ENCODE measurements around the gene CGN.
A peak's percentile ranks its signal among the peaks of the same experiment; 100 is the strongest.

Gene CGN

DNA sequence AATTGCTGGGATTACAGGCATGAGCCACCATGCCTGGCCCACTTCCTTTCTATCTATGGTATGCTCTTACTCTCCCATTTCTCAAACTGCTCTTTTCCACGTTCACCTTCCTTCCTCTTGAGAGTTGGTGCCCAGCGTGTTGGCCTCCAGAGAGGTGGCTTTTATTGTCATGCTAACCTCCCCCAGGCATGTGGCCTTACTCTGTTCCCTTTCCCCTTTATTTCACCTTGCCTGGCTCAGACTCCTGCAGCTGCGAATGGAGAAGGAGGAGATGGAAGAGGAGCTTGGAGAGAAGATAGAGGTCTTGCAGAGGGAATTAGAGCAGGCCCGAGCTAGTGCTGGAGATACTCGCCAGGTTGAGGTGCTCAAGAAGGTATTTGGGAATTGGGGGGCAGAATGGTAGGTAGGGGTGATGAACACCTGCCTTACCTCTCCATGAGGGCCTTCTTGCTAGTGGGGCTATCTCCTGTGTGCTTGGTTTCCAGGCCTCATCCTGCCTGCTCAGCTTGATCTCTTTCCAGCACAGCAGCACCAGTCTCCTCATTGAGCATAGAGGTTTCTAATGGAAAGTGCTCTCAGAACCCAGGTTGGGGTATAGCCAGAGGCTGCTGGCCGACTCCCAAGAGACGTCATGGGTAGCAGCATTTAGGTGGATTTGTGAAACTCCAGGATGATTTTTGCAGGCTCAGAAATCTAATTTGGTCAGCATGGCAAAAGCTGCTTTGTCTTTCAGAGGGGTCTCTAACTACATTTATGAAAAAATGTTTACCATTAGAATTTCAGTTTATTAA lies 15.7 kb downstream of the CGN start:
- DNase-seq, result no peak

DNA sequence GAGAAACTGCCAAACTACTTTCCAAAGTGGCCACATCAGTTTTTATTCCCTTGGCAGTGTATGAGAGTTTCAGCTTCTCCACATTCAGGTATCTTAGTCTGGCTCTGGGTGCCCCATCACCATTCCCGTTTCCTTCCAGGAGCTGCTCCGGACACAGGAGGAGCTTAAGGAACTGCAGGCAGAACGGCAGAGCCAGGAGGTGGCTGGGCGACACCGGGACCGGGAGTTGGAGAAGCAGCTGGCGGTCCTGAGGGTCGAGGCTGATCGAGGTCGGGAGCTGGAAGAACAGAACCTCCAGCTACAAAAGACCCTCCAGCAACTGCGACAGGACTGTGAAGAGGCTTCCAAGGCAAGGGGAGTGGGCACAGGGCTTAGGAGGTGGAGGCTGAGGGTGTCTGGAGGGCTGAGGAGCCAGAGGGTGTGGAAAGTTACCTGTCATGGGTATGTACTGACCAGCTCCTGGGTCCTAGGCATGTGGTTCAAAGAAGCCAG lies 18.1 kb downstream of the CGN start:
- DNase-seq, result no peak

DNA sequence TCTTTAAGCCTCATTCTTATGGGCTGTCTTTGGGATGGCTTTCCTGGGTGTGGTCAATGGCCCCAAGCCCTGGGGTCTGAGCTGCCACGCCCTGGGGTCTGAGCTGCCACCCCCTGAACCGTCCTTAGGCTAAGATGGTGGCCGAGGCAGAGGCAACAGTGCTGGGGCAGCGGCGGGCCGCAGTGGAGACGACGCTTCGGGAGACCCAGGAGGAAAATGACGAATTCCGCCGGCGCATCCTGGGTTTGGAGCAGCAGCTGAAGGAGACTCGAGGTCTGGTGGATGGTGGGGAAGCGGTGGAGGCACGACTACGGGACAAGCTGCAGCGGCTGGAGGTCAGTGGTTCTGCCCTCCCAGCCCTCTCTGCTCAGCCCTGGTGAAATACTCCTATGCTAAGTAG lies 18.6 kb downstream of the CGN start:
- no peak for DNase-seq

DNA sequence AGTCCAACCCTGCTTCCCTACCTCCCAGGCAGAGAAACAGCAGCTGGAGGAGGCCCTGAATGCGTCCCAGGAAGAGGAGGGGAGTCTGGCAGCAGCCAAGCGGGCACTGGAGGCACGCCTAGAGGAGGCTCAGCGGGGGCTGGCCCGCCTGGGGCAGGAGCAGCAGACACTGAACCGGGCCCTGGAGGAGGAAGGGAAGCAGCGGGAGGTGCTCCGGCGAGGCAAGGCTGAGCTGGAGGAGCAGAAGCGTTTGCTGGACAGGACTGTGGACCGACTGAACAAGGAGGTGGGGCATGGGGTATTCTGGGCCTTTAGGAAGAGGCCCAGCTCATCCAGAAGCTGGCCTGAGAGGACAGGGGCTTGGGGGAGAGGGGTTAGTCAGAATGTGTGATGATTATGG lies 19.3 kb downstream of the CGN start:
- DNase-seq, result no peak

DNA sequence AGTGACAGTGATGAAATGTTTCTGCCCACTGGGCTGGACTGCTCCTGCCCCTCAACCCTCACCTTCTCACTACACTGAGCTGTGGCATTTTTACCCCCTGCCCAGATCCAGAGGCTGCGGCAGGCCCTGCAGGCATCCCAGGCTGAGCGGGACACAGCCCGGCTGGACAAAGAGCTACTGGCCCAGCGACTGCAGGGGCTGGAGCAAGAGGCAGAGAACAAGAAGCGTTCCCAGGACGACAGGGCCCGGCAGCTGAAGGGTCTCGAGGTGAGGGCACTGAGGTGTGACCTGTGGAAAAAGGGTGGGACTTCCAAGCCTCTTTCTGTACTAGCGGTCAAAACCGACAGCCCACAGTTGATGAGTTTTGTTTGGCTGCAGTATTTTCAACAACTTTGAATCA lies 22.7 kb downstream of the CGN start:
- DNase-seq, result no peak

DNA sequence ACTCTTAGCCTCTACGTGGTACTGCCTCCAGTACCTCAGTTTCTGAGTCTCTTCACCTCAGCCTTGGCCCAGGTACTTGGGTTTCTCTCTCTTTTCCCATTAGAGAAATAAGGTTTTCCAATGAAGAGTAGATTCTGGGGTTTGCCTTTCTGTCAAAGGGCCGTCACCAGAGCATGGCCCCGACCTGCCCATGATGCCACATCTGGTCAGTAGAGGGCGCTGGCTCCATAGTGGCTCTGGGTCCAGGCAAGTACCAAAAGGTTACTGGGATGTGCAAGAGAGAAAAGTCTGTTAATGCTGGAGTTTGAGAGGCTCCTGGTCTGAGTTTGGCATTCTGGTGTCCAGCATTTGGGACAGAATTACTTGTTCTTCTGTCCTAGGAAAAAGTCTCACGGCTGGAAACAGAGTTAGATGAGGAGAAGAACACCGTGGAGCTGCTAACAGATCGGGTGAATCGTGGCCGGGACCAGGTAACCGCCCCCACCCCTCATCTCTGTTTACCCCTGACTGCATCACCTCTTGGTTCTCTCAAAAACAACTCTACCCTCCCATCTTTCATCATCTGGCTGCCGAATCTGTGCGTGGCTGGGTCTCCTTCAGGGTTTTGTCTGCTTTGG lies 23.6 kb downstream of the CGN start:
- no peak for DNase-seq

DNA sequence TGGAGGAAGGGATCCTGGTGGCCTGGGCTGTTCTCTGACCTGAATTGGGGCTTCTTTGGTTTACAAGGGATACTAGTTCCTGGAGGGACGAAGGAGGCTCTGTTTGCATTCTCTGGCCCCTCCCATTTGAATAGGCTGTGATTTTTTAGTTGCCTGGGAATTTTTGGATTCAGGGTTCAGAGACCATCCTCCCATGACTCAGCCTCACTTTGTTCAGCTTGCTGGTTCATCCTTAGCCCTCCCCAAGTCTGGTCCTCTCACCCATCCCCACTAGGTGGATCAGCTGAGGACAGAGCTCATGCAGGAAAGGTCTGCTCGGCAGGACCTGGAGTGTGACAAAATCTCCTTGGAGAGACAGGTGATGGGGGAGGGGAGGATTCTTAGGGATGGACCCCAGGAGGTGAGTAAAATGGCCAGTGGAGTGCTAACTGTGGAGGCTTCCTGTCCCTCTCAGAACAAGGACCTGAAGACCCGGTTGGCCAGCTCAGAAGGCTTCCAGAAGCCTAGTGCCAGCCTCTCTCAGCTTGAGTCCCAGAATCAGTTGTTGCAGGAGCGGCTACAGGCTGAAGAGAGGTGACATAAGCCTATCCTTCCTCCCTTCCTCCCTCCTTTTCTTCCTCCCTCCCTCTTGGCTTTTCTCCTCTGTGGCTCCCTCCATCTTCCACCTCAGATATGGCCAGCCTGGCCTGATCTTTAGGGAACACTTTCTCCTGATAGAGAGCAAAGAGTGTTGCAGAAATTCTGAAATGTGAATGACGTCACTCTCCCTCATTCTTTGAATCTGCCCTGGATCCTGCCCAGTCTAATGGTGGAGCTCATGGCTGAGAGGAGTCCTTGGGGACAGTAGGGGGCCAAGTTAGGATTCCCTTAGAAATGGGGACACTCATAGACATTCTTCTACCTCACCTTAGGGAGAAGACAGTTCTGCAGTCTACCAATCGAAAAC lies 24.4 kb downstream of the CGN start:
- DNase-seq, result no peak

DNA sequence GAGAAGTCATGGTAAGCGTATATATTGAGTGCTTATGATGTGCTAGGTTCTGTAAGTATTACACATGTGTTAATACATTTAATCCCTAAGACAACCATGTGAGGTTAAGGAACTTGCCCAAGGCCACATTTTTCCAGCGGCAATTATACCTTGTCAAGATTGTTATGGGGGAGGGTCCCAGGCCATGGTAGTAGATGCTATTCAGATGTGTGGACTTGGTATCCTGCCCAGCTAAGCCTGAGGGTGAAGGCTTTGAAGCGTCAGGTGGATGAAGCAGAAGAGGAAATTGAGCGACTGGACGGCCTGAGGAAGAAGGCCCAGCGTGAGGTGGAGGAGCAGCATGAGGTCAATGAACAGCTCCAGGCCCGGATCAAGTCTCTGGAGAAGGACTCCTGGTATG lies 25.3 kb downstream of the CGN start:
- no peak for DNase-seq

DNA sequence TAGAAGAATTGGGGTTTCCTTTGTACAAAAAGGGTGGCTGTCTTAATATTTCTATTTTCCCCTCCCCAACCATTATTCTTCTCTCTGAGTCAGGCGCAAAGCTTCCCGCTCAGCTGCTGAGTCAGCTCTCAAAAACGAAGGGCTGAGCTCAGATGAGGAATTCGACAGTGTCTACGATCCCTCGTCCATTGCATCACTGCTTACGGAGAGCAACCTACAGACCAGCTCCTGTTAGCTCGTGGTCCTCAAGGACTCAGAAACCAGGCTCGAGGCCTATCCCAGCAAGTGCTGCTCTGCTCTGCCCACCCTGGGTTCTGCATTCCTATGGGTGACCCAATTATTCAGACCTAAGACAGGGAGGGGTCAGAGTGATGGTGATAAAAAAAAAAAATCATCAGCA lies 25.9 kb downstream of the CGN start:
- DNase-seq, result no peak

DNA sequence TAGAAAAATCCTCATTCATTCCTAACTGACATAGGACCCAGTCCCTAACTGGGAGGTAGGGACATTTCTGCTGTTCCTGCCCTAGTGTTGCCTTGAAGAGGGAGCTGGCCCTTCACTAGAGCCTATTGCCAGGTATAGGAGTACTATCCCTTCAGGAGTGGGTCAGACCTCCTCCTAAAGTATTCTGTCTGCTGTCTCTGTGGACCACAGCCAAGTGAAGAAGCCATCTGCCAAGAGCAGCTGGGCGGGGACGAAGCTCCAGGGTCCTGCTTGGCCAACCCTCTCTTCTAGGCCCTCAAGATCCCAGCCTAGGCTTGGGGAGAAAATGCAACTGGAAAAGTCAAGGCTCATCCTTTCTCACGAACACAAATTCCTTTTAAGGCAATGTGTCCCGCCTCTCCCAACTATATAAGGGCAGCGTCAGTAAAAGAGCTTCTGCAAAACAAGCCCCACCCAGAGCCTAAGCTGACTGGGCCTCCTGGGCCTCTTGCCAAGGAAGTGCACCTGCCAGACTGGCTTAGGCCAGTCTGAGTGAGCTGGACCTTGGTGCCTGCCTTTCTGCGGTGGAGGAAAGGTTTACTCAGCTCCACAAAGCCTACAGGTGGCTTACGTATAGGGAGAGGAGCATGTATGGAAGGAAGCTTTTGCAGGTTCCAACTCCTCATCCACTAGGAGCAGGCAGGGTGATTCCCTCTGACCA lies 28.3 kb downstream of the CGN start:
- peak; percentile 97 for DNase-seq

DNA sequence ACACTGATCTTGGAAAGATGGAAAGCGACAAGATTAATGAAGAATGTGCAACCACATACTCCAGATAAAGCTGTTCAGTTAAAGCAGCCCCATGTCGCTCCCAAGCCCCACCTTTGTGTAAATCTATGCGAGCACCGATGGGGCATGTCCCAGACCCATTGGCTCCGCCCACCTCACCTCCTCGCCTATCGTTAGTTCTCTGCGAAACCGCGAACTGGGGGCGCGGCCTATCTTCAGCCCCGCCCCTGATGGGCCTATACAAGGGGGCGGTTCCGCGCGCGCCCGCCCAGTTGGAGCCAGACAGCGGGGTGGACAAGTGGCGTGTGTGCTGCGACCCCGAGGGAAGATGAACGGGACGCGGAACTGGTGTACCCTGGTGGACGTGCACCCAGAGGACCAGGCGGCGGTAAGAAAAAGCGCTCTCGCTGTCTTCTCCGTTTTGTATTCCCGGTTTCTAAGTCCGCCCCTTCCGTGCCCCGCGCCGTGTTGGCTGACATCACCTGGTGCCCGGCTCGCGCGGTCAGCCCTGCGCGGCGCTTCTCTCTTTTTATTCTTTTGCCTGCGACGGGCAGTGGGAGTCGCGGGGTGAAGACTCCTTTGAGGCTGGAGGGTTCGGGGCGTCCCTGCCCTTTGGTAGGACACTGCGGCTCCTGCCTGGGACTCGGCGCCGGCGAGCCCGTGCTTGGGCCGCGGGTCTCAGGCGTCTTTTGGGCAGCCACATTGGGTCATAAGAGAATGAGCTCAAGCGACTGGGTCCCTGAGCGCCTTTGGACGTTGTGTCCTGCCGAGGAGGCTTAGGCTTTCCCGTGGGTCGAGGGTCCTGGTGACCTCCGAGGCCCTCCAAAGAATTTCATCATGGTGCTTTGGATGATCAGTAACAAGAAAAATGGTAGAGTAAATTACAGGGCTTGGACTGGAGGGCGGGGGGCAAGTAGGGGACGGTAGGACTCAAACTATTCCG lies 29.1 kb downstream of the CGN start, which contains the start of gene TUFT1:
TSS of gene TUFT1 (plus strand) at position 289 of the 961 bp plus-strand sequence. CDS start at position 347, 58 bp downstream.
- DNase-seq, result peak; percentile 94

DNA sequence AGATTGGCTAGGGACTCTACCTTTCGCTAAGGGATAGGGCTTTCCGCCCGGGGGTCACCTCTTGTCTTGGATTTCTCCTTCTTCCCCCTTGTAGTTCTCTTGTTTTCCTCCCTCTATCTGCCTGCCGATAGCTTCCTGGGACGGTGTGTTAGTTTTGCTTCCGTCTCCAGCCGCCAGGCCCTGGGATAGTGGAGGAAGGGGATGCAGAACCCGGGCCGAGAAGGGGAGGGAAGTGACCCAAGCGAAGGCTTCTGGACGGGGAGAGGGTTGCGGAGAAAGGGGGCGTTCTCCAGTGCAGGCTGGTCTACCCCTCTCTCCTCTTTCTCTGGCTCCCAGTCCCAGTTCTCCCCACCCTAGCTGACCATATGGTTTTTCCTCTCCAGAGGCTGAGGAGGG lies 29.8 kb downstream of the CGN start:
- peak; percentile 40 for DNase-seq

DNA sequence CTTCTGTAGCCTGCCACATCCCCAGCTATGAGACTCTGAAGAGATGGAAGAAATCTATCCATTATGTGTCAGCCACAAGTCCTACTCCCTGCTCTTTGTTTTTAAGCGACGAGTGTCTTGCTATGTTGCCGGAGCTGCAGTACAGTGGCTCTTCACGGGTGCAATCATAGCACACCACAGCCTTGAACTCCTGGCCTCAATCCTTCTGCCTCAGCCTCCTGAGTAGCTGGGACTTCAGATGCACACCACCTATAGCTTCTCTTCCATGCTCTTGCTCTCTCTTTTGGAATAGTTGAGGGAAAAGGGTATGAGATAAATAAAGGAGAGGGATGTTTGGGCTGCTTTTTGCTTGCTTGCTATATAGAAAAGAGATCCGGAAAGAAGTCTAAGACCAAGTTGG lies 30.6 kb downstream of the CGN start:
- no peak for DNase-seq

DNA sequence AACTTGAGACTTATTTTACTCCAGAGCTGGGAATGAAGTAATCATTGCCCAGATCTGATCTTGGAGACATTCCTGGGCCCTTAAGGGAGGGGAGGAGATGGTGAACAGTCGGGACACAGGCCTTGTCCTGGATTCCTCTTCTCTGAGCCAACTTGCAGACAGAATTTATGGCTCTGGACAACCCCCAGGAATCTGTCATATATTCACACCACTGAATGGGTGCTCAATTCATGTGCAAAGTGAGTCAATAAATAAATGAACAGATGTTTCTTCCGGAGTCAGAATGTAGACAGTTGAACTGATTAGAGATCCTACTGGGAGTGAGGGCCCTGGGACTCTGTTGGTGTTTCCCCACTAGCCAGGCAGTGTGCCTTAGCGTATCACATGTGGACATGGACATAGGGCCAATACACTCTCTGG lies 31.5 kb downstream of the CGN start:
- peak; percentile 32 for DNase-seq

DNA sequence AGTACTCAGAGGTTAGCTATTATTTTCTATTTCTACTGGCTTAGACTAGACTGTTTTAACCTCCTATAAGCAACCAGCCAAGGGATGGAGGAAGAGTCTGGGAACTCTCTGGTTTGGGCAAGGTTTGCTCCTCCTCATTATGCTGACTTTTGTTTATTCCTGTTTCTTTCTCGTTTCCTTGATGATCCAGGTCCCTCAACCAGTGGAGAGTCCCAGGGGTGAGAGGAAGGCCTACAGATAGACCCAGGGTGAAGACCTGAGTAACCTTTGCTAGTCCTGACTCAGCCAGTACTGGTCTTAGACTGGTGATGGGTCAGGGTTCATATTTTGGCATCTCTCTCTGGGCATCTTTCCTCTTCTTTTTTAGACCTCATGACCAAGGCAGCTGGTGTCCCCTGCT lies 34.4 kb downstream of the CGN start:
- DNase-seq, result no peak

DNA sequence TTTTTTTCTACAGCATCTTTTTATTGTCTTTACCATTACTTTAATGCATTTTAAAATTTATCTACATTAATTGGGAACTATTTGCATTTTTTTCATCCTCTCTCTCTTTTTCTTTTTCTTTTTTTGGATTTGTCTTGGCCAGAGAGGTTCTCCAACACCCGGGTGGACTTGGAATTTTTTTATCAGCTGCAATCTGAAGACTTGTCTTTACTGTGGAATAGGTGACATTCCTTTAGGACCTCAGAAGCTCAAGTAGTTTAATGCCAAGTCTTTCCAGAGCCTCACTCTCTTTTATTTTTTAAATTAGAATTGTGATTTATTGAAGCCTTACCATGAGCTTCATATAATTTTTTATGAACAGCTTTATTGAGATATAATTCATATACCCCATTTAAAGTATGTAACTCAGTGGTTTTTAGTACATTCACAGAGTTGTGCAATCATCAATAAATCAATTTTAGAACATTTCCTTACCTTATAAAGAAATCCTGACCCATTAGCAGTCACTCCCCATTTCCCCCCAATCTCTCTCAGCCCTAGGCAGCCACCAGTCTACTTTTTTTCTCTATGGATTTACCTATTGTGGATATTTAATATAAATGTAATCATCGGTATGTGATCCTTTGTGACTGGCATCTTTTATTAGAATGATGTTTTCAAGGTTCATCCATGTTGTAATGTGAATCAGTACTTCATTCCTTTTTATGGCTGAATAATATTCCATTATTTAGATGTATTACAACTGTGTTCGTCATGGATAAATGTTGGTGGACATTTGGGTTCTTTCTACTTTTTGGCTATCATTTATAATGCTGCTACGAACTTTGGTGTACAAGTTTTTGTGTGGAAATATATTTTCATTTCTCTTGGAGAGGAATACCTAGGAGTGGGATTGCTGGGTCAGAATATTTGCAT lies 35.1 kb downstream of the CGN start:
- DNase-seq, result no peak

DNA sequence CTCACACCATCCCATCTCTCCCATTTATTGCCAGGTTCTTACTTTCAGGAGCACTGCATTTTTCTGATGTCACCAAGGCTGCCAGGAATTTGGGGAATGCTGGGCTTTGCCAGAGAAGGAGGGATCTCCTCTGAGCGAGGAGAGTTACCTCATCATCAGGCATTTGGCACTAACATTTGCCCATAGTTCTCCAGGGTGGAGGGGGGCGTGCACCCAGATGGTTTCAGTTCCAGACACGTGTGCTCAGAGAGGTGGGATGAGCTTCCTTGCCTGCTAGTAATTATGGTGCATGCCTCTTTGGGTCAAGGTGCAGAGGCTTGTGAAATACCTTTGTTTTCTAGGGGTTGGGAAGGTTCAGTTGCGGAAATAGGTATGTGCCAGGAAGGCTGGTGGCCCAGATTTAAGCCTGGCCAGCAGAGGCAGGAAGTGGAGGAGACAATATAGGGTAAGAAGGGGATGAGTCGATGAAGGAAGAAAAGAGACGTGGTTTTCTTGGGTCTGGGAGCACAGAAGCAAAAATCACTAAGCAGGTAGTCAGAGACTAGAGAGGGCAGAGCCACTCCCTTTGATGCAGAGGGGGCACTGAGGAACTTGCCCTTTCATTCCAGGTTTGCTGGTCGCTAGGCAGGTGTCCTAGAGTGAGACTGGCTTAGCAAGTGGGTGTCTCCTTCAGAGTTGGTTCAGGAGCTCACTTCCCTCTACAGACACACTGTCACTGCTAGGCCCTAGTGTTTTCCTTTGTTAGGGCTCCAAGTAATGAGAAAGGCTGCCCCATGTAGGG lies 36.1 kb downstream of the CGN start:
- peak; percentile 37 for DNase-seq

DNA sequence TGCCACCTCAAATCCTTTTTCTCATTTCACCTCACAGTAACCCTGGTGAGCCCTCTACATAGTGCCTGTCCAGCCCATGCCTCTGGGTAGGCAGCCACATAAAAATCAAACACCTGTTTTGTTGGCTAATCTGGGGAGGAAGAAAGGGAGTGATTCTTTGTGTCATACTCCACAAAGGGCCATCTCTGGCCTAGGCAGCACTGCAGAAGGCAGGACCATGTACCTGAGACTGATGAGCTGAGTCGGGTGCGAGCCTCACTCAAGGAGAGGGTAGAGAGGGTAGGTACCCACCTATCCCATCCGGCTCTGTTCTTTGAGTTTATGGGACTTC lies 36.7 kb downstream of the CGN start:
- no peak for DNase-seq

DNA sequence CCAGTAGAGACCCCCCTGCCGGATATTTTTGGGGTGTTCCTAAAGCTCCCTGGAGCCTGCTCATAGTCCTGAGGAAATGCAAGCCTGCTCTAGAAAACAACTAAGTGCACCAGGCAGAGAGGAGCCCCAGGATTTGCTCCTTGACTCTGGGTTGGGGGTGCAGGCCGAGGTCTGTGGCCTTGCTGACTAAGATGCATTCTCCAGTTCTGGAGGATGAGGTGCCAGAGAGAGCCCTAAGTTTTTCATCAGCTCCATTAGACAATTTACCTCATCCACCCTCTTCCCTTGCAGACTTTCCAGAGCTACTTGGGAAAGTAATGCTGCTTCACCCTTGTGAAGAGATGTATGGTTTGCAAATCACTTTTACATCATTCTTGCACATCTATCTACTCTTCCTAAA lies 38.0 kb downstream of the CGN start:
- DNase-seq, result no peak

DNA sequence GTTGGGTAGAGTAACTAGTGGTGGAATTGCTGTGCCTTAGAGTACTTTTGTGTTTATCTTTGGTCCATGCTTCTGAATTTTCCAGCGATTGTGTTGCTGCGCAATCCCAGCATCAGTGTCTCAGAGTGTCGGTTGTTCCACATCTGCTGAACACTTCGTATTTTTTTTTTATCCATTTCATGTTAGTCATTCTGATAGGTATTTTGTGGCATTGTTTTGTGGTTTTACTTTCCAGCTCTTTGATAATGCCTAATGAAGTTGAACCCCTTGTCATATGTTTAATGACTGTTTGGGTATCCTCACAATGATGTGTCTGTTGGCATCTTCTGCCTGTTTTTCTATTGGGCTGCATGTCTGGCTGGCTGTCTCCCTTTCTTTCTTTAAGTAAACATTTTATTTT lies 42.5 kb downstream of the CGN start:
- DNase-seq, result no peak

Data from NCI-H2029 treated with DMSO at 0.1 percent for 48 hours (cell line).